Dedifferentiated amniotic fluid mesenchymal stem cell (primary cell): ENCODE data around the gene KIF13A.
A peak's percentile ranks its signal among the peaks of the same experiment; 100 is the strongest.
"Not testable (repeated sequence)": the region's sequence is repeated elsewhere in the genome, so short reads cannot be mapped to it uniquely, and the experiment has no call there.

Experiments
- DNase-seq: peaks from one replicate; pipeline ENCODE4 v3.0.0-alpha.2; 2016; ENCODE audit errors: extremely low spot score

KIF13A gene

DNA sequence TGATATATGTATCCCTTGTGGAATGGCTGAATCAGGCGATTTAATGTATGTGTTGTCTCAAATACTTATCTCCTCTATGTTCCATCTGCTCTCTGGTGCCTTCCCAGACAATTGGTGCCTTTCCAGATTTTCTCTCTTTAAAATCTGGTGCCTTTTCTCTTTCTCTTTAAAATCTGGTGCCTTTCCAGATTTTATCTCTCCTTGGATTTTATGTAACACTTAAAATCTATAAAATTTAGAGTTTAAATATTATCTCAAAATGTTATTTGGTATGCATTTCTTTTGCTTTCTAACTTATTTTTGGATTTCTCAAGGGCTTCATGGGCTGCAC lies 116.3 kb downstream of the KIF13A start:
- DNase-seq = no peak

DNA sequence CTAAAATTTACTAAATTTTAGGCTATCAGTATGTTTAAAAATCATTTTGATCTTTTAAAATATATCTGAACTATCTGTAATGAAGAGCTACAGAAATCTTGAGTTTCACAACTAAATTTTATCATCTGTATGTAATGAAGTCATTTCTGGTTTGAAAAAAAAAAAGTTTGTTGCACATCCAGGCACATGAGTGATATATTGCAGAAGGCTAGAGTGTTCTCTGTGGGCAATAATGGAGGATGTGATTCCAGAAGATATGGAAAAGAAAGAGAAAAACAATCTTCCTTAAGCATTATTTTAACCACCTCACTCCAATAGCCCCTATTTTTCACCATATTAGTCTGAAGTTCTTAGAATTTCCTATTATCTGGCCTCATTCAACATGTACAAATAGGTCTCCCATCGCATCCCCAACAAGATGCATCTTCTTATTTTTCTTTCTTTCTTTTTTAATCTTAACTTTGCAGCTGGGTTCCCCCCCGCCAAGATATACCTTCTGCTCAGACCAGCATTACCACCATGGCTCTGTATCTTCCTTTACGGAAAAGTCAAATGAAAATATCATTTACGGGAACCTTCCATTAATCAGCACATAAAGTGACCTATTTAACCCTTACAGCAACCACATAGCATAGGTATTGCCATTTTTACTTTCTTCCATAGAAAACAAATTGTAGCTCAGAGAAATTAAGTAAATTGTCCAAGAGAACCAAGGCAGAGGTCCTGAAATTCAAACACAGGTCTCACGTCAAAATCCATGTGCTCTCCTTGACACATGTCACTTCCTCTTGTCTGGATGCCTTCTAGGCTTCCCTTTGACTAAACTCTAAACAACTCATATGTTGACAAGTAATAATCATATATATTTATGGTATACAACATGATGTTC lies 116.9 kb downstream of the KIF13A start:
- no peak for DNase-seq

DNA sequence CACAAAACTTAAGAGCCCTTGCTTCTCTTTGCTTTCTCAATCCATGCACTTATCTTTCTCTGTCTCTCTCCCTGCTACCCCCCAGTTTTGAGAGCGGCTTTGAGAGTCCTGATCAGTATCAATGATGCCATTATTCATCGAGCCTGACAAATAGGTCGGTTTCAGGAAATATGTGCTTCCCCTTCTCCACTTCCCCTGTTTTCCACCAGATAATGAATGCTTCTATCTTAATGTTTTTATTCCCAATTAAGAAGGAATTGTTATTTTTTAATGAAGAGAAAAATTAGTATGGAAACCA lies 117.7 kb downstream of the KIF13A start:
- no peak for DNase-seq

DNA sequence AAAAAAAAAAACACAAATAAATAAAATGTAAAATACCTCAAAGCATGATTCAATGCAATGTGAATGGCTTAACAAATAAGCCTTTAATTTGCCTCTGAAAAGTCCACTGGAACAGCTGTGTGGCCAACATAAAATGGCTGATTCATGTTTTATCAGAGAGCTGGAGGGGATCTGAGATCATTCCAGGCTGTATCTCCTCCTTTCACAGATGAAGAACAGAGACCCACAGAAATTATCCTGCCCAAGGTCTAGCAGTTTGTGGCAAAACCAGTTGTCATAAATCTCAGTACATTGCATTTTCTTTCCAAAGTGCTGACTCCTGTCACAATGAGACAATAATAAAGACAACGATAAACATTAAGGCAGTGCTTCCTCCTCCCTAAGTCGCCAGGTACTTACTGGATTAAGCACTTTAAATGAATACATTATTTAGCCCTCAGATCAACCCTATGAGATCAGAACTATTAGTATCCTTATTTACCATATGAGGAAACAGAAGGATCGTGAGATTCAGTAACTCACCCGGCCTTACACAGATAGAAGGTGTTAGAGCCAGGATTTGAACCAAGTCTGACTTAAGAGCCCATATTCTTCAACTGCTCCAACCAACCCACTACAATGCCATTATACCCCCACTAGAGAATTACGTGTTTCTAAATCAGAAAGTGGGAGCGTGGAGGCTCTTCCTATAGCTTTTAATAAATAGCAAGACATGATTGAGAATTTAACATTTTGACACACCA lies 118.3 kb downstream of the KIF13A start:
- DNase-seq = no peak

DNA sequence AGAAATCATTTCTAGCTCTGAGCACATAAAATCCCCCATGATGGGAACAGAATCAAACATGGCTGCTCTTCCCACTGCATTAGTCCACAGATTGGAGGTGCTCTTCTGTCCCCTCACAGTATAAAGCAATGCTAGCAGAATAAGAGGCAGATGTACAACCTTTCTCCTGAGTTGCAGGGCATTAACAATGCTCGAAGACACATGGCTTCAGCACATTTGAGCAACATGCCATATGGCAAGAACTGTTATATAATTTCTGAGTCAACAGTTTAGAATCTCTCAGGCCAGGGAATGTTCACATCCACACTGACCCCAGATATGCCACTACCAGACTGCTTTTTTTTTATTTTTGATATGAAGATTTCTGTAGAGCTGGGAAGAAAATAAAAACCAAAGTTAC lies 119.6 kb downstream of the KIF13A start:
- DNase-seq = peak; percentile 40

DNA sequence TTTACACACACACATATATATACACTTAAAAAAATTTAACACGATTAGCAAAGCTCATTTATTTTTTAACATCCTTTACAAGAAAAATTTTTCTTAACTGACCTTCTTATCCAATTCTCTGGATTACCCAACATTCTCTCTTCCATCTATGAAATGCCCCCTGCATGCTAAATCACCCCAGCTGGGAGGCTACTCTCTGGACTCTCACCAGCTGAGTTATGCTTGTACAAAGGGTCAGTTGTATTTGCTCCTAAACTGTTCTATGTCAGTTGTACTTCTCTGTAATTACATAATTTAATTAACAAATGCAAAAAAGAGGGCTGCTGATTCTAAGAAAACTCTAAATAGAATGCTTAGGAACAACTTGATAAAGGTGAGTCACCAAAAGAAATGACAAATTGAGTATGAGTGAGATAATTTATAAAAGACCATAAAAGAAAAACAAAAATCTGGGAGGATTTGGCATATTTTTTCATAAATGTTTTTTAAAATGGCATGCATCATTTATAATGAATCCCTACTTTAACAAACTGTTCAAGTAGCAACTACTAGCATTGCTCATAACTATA lies 120.5 kb downstream of the KIF13A start:
- DNase-seq = no peak

DNA sequence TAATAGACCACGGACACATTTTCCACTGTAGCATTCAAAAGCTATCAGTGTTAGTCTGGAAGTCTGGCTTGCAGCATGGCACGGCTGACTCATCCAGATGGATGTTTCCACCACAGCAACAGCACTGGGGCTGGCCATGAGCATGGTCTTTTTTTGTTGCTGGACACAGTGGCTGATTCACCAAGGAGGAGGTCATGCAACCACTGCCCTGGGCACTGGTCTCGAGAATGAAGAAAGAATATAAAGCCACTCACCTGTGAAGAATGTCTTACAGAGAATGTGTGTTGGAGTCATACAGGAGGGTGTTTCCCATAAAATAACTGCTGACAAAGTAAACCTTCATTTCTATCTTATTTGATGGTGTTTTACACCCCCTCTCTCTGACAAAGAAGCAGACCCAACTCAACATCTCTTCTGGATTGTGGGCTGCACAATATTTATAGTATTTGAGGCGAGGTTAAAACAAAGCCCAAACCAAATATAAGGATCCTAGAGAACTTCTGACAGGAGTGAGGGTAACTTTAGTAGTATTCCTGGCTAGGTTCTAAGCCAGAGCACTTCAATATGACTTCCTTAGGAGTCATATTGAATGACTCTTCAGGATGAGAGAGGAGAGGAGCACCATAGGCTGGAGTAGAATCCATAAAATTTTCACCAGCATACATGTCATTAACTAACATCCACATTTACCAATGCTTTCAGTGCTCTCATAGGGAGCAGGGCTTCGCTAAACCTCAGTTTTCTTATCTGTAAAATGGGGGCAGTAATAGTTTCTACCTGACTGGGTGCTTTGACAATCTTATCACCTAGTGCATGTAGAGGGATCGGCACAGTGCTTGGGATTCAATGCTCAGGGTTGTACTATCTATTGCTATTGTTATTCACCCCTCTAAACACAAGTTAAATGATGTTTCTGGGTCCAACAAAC lies 121.4 kb downstream of the KIF13A start:
- peak; percentile 82 for DNase-seq

DNA sequence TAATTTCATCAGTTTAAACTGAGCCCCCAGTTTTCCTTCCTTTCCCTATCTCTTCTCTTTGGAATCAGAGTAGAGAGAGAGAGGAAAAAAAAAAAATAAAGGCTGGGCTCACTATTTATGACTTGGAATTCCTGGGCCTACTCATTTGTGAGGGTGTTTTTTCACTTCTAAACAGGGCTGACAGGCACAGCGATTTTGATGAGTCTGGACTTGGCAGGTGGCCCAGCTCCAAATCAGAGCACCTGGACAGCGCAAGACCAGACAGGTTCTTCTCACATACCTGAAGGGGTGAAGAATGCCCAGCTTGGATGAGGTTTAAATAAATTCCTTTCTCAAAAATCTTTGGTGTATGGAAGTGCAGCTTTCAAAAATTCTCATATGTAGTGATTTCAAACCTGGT lies 122.2 kb downstream of the KIF13A start:
- DNase-seq = no peak

DNA sequence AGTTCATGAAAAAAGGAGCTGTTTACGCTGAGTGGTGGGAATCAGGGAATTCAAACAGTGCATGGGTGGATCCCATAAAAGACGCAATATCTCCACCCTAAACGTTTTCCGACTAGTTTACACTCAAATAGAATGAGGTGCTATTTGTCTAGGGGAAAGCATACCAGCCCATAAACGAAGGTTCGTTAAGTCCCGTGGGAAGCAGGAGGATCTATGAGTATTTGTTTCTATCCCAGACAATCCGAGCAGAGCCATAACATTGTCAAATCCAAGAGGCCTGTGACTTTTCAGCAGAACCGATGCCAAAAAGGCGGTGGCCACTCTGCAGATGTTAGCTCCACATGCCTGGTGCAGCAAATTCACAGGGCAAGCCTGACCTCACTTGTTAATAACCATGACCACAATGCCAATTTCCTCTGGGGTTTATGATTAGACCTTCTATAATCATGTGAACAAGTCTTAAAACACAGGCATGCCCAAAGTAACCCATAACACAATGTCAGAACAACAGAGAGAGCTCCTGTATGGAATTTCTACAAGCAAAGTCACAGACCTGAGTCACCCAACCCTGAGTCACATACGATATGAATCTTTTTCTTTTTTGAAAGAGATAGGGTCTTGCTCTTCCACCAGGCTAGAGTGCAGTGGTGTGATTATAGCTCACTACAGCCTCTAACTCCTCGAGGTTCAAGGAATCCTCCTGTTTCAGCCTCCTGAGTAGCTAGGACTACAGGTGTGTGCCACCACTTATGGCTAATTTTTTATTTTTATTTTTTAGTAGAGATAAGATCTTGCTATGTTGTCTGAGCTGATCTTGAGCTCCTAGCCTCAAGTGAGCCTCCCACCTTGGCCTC lies 123.3 kb downstream of the KIF13A start:
- peak; percentile 68 for DNase-seq

DNA sequence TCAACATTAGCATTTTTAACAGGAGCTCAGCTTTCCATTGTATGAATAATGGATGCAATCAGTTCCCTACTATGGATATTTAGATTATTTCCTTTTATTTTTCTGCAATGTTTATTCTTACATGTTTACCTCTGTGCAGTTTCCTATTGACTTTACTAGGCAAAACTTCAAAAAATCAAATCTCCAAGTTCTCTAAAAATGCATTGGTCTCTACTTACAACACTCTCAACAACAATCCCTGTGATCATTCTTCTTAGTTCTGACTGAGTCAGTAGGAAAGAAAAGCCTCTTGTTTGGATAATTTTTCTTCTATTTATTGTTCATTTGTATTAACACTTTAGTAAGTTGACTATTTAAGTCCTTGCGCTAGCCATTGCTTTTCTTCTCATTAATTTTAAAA lies 126.1 kb downstream of the KIF13A start:
- DNase-seq = no peak

DNA sequence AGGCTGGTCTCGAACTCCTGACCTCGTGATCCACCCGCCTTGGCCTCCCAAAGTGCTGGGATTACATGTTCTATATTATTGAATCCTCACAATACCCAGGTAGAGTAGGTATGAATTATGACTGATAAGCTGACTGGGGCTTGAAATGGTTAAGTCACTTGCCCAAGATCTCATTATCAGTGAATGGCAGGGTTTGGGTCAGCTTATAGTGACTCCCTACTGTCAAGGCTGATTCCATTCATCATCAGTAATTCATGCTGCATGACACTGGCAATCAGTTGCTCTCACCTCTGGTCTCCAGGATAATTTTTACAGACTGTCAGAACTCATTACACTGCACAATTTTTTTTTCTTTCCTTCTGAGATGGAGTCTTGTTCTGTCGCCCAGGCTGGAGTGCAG lies 127.6 kb downstream of the KIF13A start:
- DNase-seq = no peak

DNA sequence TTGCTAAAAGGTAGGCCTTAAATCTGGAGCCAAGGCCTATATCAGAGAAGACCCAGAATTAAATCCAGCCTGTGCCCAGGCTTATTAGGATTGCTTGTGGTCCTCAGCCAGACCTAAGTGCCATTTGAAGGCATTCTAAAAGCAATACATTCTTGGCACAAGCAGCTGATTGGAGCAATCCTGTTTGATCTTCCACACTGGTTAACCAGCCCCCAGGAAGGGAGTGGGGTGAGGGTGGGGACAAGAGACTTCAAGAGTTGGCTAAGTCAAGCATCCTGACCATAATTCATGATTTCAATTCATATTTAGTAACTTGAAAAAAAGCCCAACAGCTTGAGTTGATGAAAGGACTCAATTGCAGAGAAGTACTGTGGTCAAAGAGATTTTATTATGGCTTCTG lies 128.9 kb downstream of the KIF13A start:
- DNase-seq = no peak

DNA sequence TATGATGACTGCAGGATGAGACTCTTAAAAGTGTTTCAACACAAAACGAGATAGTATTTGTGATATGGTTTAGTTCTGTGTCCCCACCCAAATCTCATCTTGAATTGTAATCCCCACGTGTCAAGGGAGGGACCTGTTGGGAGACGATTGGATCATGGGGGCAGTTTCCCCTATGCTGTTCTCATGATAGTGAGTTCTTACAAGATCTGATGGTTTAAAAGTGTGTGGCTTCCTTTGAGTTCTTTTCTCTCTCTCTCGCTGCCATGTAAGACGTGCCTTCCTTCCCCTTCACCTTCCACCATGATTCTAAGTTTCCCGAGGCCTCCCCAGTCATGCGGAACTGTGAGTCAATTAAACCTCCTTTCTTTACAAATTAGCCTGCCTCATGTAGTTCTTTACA lies 130.2 kb downstream of the KIF13A start:
- DNase-seq = not testable (repeated sequence)

DNA sequence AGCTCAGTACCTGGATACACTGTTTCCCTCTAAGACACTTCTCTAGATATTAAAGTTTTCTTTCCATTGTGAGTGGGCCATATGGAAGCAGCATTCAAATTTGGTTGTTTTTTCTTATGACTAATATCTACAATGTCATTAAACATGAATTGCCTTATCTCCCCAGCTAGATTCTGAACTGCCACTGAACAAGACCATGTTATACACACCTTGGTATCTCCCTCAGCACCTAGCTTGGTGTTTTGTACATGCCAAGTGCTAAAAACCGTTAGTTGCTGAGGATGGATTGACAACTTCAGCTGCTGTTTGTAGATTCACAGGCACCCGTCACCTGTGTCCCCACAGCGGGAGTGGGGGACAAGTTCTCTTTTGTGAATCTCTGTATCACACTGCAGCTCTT lies 131.1 kb downstream of the KIF13A start:
- DNase-seq = no peak

DNA sequence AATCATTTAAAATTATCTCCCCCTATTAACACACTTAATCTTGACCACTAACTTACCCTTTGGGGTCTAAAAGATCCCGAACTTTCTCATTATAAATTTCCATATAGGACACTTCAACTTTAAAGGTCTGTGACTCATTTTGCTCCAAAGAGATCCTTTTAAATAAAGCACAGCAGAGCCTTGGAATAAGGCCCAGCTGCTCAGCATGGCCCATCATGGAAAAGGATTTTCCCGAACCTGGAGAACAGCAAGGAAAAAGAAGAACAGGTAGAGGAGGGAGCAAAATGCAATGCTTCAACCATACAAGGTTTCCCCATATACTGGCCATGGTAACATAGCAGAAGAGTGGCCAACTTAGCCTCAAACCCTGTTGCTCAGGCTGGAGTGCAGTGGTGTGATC lies 132.1 kb downstream of the KIF13A start:
- DNase-seq = no peak

DNA sequence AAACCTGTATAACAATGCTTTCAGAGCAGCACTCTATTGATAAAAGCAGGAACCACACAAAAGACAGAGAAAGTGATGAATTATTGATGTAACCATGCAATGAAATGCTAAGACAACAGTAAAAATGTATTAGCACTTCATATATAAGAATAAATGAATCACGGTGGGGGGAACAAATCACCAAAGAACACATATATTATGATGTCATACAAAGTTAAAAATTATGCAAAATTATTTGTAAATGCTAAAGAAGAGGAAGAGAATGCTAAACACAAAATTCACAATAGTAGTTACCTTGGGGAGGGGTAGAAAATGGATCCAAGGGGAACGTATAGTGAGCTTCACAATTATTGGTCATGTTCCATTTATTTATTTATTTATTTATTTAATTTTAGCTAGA lies 133.9 kb downstream of the KIF13A start:
- no peak for DNase-seq

DNA sequence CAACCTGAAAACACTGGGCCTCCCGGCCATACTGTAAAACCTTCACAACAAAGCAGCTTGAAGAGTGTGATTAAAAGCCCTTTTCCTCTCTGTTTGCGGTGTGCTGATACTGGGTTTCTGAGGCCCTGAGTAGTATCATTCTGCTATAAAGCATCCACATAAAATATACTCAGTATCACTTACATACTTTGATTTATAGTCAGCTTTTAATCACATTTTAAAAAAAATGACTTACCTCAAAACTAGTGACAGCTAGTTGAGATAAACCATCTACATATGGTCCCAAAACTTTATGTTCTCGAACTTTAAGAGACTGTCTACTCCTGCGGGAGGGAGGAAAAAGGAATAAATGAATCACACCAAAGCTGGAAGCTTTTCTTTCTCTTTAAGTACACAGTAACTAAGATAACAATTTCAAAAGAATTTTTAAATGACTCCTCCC lies 135.7 kb downstream of the KIF13A start:
- peak; percentile 44 for DNase-seq

DNA sequence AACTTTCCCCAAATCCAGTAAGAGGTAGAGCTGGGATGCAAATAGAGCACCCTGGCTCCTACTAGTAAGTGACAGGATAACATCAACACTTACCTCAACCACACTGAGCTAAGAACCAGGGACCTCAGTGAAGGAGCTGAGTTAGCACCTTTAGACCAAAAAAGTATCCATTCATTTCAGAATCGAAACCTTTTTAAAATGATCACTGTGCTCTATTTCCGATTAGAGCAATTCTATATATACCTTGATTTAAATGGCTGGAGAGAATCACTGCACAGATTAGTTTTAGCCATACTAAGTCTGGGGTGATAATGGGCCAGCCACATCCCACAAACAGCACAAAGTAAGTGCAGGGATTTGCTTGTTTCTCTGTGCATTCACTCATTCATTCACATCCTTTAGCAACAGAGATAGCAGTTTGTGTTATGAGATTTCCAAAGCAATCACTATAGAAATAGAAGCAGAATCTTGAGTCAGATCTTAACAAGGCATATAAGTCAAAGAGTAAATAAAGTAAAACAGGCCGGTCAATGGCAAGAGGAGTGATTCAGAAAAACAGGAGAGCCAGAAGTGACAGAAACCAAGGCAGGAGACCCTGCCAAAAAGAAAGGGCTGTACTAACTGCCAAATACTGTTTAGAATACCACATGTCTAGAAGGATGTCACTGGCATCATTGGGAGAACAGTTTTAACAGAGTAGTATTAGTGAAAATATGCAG lies 136.3 kb downstream of the KIF13A start:
- no peak for DNase-seq

DNA sequence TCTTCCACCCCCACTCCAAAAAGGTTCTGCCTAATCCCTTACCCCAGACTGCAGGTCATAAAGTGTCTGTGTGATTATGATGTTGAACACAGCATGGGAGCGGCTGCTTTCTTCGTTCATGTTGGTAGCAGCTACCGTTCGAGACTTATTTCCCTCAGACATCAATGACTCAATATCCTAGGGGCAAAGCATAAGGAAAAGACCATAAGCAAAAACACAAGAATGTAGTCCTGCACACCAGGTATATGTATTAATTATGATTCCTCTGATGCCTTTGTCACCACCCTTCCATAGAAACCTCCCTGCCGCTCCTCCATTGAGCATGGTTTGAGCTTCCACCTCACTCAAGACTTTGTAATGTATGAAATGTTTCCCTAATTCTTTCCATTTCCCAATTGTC lies 137.2 kb downstream of the KIF13A start:
- no peak for DNase-seq

DNA sequence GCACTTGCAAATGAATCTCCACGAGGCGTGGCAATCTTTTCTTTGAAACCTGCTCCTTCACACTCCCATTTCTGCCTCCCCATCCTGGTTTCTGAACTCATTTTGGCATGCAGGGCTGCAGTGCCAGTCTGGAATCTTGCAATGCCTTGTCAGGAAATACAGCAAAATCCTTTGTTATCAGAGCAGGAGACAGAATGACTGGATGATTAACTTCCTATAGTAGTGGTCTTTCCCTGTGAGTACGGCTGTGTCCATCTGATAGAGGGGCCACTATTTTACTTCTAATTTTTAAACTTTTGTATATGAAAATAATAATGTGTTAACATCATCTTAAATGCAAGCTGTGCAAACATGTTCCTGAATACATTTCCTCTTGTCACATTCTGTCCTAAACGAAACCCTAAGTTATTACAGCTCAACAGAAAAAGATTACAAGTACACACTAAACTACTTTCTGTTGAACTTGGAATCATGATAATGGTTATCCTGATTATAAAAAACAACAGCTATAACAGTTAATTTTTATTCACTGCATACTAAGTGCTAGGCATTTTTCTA lies 140.2 kb downstream of the KIF13A start:
- DNase-seq = no peak
